Activated naive CD8-positive, alpha-beta T cell treated with anti-CD3 and anti-CD28 coated beads, Interleukin-2, amount 50 U/mL, for 16 hours (primary cell): ENCODE measurements around the gene RMC1.
"Not testable (repeated sequence)": the region's sequence is repeated elsewhere in the genome, so short reads cannot be mapped to it uniquely, and the experiment has no call there.

ENCODE experiments used
- DNase-seq: peaks from one replicate; pipeline ENCODE4 v3.0.0-alpha.2; 2020; ENCODE audit warnings: low read depth, low spot score

The RMC1 gene

DNA sequence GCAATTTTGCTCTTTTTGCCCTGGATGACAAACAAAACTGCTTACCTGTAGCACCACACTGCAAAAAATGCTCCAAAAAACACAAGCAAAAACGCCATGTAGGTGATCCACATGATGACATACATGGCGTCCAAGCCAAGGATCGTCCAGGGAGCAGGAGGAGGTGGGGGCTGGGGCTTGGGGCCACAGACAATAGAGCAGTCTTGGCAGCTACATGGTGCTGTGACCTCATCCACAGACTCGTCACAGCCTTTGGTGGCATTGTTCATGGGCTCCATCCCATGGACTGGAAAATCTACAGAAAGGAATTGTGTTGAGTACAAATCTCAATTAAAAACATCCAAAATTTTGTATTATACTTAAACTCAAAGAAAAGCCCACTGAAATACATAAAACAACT lies 56.9 kb downstream of the RMC1 start:
- DNase-seq: no peak

DNA sequence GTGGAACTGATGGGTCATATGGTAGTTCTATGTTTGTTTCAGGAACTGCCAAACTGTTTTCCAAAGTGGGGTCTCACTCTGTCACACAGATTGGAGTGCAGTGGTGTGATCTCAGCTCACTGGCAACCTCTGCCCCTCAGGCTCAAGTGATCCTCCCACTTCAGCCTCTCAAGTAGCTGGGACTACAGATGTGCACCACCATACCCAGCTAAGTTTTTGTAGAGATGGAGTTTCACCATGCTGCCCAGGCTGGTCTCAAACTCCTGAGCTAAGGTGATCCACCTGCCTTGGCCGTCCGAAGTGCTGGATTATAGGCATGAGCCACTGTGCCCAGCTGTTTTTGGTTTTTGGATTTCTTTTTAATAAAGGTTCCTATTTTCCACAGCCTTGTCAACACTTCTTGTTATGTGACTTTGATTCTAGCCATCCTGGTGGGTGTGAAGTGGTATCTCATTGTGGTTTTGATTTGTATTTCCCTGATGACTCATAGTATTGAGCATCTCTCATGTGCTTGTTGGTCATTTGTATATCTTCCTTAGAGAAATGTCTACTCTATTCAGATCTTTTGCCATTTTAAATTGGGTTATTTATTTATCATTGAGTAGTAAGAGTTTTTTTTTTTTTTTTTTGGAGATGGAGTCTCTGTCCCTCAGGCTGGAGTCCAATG lies 60.2 kb downstream of the RMC1 start:
- DNase-seq: no peak

DNA sequence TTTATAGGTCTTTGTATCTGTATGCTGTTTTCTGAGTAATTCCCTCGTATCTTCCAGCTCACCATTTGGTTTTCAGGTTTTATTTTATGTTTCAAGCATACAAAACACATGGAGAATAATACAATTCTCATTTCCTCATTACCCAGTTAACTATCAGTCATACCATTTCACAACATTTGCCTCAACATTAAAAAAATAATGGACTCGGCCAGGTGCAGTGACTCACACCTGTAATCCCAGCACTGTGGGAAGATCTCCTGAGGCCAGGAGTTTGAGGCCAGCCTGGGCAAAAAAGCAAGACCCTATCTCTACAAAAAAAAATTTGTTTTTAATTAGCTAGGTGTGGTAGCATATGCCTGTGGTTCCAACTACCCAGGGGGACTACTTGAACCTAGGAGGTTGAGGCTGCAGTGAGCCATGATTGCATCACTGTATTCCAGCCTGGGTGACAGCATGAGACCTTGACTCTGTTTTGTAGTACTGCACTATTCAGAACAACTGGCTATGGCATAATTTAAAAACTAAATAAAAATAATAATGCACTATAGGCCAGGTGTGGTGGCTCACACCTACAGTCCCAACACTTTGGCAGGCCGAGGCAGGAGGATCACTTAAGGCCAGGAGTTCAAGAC lies 62.7 kb downstream of the RMC1 start:
- no peak for DNase-seq

DNA sequence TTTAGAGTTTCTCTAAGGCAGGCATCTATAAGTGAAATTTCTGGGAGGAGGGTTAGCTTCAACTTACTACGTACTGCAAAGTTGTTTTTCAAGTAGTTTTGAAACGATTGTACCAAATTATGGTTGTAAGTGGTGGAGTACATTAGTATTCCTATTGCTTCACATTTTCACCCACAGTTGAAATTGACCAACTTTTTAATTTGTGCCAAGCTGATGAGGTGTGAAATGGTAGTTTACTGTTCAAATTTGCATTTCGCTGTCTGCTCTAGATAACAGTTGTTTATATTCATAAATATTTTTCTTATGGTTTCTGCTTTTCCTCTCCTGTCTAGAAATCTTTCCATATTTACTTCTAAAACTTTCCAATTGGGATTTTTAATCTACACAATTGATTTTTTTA lies 64.4 kb downstream of the RMC1 start:
- no peak for DNase-seq

DNA sequence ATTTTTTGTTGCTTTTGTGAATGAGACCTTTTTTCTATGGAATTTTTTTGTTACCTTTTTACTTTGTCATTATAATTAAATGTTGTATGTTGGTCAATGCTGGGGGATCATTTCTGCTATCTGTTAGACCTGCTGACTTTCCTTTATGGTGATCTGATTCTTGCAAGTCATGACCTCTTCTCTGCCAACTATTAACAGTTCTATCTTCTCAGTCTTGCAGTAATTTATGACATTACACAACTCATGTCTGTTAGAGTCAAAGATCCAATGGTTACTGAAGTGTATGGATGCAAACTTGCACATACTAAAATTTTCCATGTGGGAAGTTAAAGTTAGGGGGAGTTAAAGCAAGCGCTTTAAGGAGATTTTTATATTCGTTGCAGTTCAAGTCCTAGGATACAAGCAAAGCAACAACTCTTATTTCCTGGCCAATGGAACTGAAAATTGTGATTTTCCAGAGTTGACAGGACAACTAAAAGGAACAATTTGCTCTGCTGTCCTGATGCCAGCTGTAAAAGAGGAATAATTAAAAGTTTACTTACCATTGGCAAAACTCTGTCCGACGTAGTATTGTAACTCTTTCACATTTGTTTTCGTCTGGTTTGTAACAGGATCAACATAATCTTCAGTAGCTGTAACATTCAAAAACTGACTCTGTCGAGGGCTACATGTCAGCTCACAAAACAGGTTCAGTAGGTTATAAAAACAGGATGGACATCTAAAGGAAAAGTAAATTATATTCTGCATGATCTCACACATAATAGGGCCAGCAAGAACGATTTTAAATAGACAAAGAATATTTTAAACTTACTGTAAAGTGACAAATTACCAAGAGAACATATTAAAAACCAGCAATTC lies 65.2 kb downstream of the RMC1 start:
- no peak for DNase-seq

DNA sequence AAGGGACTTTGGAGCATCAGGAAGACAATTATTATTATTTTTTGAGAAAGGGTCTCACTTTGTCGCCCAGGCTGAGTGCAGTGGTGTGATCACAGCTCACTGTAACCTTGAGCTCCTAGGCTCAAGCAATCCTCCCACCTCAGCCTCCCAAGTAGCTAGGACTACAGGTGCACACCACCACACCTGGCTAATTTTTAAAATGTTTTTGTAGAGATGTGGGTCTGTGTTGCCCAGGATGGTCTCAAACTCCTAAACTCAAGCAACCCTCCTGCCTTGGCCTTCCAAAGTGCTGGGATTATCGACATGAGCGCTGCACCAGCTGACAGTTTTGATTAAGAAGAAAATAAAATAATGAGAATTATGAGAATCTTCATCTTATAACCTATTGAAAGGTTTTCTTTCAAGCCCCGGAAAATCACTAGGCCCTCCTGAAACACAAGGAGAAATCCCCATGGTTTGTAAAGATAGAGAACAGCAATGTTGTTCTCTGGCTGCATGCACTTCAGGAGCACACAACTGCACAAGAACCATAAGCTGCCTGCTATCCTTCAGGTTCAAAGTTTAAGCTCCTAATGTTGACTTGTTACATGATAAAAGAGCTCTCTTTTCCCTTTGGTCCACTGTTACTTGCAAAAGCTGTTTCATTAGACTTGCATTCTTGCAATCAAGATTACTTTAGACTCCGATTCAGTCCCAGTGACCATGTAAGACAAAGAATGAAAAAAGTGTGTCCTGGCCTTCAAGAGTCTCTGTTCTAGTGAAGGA lies 66.2 kb downstream of the RMC1 start:
- no peak for DNase-seq

DNA sequence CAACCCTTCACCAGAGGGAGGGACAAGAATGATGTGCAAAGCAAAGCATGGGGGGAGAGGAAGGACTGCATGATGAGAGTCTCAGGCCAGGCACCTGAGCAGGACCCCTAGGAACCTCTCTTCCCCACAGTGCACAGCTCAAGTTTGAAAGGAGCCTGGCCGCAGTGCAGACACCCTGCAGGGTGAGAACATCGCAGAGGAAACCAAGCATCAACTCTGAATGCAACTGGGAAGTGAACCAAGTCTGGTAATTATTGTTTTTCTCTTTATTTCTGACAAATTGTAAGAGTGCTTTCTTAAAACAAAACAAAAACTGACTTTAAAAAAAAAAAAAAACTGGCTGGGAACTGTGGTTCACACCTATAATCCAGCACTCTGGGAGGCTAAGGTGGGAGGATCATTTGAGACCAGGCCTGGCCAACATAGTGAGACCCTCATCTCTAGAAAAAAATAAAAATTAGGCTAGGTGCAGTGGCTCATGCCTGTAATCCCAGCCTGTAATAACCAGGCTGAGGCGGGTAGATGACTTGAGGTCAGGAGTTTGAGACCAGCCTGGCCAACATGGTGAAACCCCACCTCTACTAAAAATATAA lies 67.7 kb downstream of the RMC1 start:
- DNase-seq: no peak

DNA sequence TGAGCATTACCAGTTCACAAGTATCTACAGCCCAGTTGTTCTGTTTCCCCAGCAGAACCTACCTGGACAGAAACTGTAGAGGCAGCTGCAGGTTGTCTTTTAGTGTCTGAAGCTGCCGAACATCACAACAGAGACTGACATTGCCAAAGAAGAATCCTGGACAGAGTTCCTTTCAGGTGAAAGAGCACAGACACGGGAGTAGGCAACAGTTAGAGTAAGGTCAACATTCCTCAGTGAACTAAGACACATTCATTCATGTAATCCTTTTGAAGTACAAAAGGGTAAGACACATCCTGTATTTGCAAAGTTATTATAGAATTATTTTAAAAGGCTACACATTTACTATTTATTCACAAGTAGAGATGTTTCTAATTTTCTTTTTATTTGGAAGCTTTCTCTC lies 68.7 kb downstream of the RMC1 start:
- no peak for DNase-seq

DNA sequence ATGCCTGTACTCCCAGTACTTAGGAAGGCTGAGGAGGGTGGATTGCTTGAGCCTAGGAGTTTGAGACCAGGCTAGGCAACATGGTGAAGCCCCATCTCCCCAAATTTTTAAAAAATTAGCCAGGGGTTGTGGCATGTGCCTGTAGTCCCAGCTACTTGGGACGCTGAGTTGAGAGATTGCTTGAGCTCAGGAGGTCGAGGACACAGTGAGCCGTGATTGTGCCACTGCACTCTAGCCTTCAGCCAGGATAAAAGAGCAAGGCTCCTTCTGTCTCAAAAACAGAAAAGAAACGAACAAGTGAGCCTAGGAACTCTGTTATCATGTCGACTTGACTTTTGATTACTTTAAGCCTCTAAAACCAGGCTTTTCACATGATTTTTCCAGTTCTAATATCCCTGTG lies 69.3 kb downstream of the RMC1 start:
- DNase-seq: no peak

DNA sequence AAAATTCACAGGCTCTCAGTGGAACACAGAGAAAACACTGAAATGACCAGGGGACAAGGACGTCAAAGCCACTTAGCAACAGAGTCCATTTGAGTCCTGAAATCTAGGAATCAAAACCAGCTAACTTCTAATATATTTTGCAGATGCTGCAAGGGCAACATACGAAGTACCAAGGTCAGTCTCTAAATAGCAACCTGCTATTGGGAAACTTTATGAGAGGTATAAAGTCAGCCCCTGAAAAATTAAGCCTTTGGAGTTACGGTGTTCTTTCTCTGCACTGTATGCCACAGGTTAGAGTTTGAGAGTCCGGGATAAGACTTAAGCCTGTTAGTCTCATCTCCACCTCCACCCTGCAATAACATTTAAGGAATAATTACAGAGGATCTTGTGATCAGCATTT lies 69.7 kb downstream of the RMC1 start:
- no peak for DNase-seq

DNA sequence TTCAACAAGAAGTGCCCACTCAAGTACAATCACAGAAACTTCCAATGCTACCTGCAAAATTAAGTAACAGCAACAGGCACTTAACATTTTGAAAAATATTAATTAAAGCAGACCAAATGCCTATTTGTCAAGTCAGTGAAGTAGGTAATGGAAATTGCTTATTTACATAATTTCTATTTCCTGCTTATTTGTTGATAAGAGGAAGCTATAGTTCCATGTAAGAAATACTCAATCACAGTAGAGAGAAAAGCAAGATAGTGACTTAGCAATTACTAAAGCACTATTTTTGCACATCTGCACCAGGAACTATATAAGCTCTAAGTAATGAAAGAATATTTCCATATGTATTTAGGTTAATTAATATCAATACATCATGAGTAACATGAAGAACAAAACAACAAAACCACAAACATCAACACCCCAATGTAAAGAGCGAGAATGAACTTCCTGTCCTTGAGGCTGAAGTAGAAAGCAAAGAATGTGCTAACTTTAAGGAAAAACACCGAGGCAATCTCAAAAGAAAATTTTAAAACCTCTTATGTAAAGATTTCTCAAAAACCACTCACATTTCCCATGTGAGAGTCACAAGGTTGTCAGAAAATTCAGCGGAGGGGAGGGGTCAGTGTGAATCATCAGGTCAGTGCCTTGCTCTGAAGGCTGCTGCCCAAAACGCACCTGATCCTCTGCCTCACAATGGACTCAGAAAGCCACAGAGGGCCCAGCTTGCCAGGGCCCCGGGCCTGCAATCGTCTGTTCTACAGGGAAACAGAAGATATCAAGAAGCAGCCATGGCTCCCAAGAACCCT lies 70.5 kb downstream of the RMC1 start:
- DNase-seq: no peak

DNA sequence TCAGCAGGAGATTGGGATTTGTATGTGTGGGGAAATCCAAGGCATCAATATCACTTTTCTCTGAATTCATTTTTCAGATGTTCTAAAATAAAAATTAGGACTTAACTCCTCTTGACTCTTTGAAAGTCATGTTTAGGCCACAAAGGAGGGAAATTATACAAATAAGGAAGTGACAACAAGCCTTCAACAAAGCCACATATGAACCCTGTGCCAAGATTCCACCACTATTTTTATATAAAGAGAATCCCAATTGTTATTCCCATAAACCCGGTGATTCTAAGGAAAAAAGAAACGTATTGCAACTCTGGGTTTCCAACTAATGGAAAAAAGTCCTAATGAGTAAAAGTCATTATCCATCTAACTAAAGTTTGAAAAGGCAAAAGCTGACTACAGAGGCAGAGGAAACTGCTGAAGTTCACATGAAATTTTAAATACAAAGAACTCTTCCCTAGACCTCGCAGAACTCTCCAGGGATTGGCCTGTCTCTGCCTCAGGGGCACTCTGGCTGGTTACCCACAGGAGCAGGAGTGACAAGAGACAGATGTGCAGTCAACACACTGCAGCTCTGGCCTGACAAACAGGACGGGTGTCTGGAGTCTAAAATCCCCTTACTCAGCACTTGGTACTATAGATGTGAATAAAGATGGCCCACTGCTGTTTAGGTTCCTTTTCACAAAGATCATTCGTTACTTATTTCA lies 71.4 kb downstream of the RMC1 start:
- DNase-seq: no peak

DNA sequence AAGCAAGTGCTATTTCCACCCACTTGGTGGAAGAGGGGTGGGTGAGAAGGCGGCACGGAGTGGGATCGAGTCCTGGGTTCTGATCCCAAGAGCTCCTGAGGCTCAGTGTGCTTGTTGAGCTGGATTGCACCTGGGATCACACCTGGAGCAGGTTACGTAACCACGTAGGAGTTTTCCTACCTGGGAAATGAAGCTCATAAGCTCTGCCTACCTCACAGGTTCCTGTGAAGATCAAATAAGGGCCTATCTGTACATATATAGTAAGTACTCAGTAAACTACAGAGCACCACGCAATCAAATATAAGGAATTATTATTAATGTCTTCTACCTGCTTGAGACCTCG lies 72.0 kb downstream of the RMC1 start:
- no peak for DNase-seq

DNA sequence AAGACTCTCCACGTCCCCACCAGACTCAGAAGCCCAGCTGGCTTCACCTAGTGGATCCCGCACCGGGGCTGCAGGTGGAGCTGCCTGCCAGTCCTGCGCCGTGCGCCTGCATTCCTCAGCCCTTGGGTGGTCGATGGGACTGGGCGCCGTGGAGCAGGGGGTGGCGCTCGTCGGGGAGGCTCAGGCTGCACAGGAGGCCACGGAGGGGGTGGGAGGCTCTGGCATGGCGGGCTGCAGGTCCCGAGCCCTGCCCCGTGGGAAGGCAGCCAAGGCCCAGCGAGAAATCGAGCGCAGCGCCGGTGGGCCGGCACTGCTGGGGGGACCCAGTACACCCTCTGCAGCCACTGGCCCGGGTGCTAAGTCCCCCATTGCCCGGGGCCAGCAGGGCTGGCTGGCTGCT lies 74.2 kb downstream of the RMC1 start:
- not testable (repeated sequence) for DNase-seq

DNA sequence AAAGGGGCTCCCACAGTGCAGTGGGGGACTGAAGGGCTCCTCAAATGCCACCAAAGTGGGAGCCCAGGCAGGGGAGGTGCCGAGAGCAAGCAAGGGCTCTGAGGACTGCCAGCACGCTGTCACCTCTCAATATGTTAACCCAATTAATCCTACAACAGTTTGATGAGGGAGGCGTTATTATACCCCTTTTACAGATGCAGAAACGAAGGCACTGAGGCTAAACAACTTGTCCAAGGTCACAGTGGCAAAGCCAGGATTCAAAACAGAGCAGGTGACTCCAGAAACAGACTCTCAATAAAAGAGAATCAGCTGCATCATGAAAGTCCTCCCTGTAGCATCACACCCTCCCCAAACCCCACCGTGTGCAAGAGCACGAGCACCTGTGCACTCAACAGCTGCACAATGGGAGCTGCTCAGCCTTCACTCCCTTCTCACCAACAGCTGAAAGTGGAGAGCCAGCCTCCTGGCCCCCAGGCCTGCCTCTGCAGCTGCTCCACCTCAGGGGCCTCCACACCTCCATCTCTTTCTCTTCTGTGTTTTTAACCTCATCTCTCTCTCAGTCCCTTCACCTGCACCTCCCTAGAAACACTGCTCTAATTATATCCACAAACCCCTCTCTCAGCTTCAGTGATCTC lies 74.9 kb downstream of the RMC1 start:
- DNase-seq: no peak

DNA sequence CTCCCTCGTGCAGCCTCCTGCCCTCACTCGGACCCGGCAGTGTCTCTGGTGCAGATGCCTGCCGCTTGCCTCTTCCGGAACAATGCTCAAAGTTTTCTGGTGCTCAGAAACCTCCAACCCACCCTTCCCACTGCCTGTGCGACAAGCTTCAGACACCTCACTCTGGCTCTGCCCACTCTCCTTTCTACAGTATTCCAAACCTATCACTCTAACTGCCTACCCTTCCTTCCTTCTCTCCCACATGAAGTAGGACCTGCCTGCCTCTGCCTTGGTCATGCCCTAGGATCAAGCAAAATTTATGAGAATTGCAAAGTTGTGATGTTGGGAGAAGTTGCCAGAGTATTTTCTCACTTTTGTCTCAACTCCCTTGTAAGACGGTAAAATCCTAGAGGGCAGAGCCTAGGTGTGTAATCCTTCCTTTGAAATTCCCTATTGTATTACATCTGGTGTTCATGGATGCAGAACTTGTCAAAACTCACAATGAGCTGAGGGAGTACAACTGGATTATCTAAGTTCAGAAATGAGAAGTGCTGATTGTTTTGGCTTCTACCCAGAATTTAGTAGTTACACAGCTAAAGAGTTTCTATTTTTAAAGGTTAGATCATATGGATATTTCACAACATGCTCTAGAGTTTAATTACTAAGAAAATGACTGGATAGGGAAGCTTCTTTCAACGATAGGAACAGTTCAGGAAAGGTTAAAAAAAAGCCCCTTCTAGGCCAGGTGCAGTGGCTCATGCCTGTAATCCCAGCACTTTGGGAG lies 75.8 kb downstream of the RMC1 start:
- no peak for DNase-seq

DNA sequence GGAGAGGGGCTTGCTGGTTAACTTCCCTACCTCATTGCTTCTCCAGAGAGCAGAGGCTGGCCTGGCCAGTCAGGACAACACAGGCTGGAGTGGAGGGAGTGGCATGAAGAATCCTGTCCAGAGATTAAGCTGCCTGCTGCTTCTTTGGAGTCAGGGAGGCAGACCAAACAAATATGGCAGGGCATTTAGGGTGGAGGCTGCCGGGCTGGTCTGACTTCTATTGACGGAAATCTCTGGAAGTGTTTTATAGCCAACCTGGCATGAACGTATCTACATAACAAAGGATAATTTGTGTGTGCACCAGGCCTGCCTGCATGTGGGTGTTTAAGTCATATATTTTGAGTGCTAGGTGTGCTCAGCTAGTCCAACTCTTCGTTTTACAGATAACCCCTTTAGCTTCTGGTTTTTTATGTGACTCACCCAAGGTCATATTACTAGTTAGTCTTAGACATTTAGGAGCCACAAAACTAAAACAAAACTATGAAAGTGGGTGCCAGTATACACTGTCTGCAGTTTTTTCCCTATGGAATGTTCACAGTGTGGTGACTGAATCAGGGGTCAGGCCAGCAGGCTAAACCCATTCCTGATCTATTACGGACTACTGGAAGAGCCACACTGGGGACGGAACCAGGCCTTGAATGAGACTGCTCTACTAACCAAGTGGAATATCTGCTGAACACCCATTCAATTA lies 77.5 kb downstream of the RMC1 start:
- no peak for DNase-seq
